ENCODE data around the gene HOXC11. TPM values are rescaled to one million over a fixed set of nuclear protein-coding genes. Genes with fewer than 3 reads are reported as not detected.

Gene HOXC11
- total and polyA plus RNA-seq, 2 donors (not counting 1 experiment from before 2014, with no cell fraction given): not detected

DNA sequence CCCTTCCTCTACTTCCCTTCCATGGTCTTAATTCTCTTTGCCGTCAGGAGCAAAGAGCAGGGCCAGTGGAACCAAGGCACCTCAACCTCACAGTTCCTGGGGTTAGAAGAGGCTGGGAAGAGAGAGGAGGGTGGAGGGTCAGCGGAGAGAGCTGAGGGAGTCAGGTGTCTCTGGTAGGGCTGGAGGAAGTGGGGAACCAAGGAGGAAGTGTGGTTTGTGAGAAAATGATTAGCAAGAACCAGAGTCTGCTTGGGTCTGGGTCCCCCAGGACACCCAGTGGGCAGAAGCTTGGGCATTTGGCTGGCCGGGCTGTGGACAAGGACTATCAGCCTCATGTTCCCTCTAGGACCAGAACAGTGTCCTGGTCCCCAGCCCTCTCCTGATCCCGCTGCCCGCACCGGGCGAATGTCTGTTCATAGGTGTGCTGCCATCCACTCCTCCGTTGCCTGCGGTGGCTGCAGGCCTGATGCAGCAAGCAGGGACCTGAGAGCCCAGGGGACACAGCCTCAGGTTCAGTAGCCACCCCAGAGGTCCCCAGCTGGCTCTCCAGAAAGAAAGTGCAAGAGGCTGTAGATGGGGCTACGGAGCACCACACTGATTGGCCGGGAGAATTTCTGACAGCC is 15.9 kb upstream of the HOXC11 start:
- no peak overlapping the region for H3K27ac ChIP-seq (ENCODE audit: low read length in 2 of 2)
- no peaks in the 10 kb centered on the region for H4K20me1 ChIP-seq (ENCODE audit: control insufficient read depth, insufficient read depth, low read length, poor library complexity, severe bottlenecking)
- Mint-ChIP-seq H3K4me3 (no peak overlapping the region), H3K9me3 (ENCODE audit: insufficient read depth) (no peaks in the 10 kb centered on the region), H3K27ac (peak overlapping the region; percentile 68), H3K27me3 (peaks cover 79% of the 10 kb centered on the region), H3K4me1 (peaks cover 15% of the 10 kb centered on the region)
- TF ChIP-seq, protein P1, sequence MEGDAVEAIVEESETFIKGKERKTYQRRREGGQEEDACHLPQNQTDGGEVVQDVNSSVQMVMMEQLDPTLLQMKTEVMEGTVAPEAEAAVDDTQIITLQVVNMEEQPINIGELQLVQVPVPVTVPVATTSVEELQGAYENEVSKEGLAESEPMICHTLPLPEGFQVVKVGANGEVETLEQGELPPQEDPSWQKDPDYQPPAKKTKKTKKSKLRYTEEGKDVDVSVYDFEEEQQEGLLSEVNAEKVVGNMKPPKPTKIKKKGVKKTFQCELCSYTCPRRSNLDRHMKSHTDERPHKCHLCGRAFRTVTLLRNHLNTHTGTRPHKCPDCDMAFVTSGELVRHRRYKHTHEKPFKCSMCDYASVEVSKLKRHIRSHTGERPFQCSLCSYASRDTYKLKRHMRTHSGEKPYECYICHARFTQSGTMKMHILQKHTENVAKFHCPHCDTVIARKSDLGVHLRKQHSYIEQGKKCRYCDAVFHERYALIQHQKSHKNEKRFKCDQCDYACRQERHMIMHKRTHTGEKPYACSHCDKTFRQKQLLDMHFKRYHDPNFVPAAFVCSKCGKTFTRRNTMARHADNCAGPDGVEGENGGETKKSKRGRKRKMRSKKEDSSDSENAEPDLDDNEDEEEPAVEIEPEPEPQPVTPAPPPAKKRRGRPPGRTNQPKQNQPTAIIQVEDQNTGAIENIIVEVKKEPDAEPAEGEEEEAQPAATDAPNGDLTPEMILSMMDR (IDR thresholded peaks at IDR 0.05): no peak
- no peak for TF ChIP-seq EZH2 (IDR thresholded peaks at IDR 0.05; ENCODE audit: borderline replicate concordance, insufficient read depth, low read depth, low read length, poor library complexity, severe bottlenecking)
- H2AFZ ChIP-seq (ENCODE audit: insufficient read depth, low read depth, low read length, poor library complexity, severe bottlenecking): no peak overlapping the region
- CTCF ChIA-PET: no interaction called here
- H3K36me3 ChIP-seq (replicated peaks in 1 of 2; ENCODE audit: control extremely low read depth in 1 of 2, control insufficient read depth in 1 of 2, extremely low read depth in 1 of 2, insufficient read depth in 2 of 2, low read length in 1 of 2): no peaks in the 10 kb centered on the region
- POLR2A ChIA-PET: no interaction called here
- H3K79me2 ChIP-seq (ENCODE audit: control insufficient read depth, insufficient read depth, low read length): no peaks in the 10 kb centered on the region
- ATAC-seq (ENCODE audit: low read depth): no peak
- peak overlapping the region; percentile 27 for H3K4me2 ChIP-seq (replicated peaks; ENCODE audit: low read depth, low read length, poor library complexity, severe bottlenecking)
- intact Hi-C loops (cut with micrococcal nuclease): no loop called here
- peaks cover 1 to 99% (median 88%) of the 10 kb centered on the region in 4 experiments for H3K27me3 ChIP-seq (replicated peaks in 1 of 4; ENCODE audit: control extremely low read depth in 1 of 4, control insufficient read depth in 3 of 4, insufficient read depth in 4 of 4, low read length in 3 of 4)
- H3K9ac ChIP-seq (ENCODE audit: low read length): no peak overlapping the region
- peaks cover 16 to 48% of the 10 kb centered on the region in 2 donors for H3K4me1 ChIP-seq (ENCODE audit: control insufficient read depth in 2 of 2, insufficient read depth in 2 of 2, low read length in 2 of 2)
- H3K9me3 ChIP-seq (ENCODE audit: control extremely low read depth in 1 of 3, control insufficient read depth in 2 of 3, insufficient read depth in 1 of 3, low read length in 2 of 3): peaks cover 0 to 86% (median 10%) of the 10 kb centered on the region in 3 donors
- 3% methylated on average over 10 of the region's 11 CpGs for WGBS (ENCODE audit: insufficient coverage)
- DNase-seq: peak; percentile 44
- H3K4me3 ChIP-seq (ENCODE audit: control extremely low read depth in 1 of 5, extremely low read depth in 1 of 5, insufficient read depth in 1 of 5, low read depth in 2 of 5, low read length in 4 of 5): no peak overlapping the region

- no peak overlapping the region for H3K27ac Mint-ChIP-seq
Measured at GRCh38 chr12:53958128-53958527, 14.8 kb upstream of the HOXC11 start.

More at GRCh38 chr12:53958128-53958527, 14.8 kb upstream of the HOXC11 start:
- Mint-ChIP-seq H3K9me3 (ENCODE audit: insufficient read depth) (no peaks in the 10 kb centered on the region), H3K4me1 (peaks cover 15% of the 10 kb centered on the region), H3K4me3 (no peak overlapping the region), H3K27me3 (peaks cover 80% of the 10 kb centered on the region)
- Histone ChIP-seq H4K20me1 (ENCODE audit: control insufficient read depth, insufficient read depth, low read length, poor library complexity, severe bottlenecking) (no peaks in the 10 kb centered on the region), H2AFZ (ENCODE audit: insufficient read depth, low read depth, low read length, poor library complexity, severe bottlenecking) (no peak overlapping the region), H3K27me3 (replicated peaks in 1 of 4; ENCODE audit: control extremely low read depth in 1 of 4, control insufficient read depth in 3 of 4, insufficient read depth in 4 of 4, low read length in 3 of 4) (peaks cover 1 to 97% (median 89%) of the 10 kb centered on the region in 4 experiments), H3K36me3 (replicated peaks in 1 of 2; ENCODE audit: control extremely low read depth in 1 of 2, control insufficient read depth in 1 of 2, extremely low read depth in 1 of 2, insufficient read depth in 2 of 2, low read length in 1 of 2) (no peaks in the 10 kb centered on the region), H3K4me1 (ENCODE audit: control insufficient read depth in 2 of 2, insufficient read depth in 2 of 2, low read length in 2 of 2) (peaks cover 16 to 47% of the 10 kb centered on the region in 2 donors), H3K4me3 (ENCODE audit: control extremely low read depth in 1 of 5, extremely low read depth in 1 of 5, insufficient read depth in 1 of 5, low read depth in 2 of 5, low read length in 4 of 5) (no peak overlapping the region), H3K79me2 (ENCODE audit: control insufficient read depth, insufficient read depth, low read length) (no peaks in the 10 kb centered on the region), H3K4me2 (replicated peaks; ENCODE audit: low read depth, low read length, poor library complexity, severe bottlenecking) (no peak overlapping the region), H3K27ac (ENCODE audit: low read length in 2 of 2) (no peak overlapping the region), H3K9me3 (ENCODE audit: control extremely low read depth in 1 of 3, control insufficient read depth in 2 of 3, insufficient read depth in 1 of 3, low read length in 2 of 3) (peaks cover 0 to 79% (median 7%) of the 10 kb centered on the region in 3 donors), H3K9ac (ENCODE audit: low read length) (no peak overlapping the region)
- no peak for DNase-seq
- ChIA-PET POLR2A (no interaction called here), CTCF (interaction anchor here (1.0 to 1.6 kb wide), 4 partner anchors 22 to 257 kb away, joined by 3 to 4 read pairs (median 3); no protein-coding TSS in a partner anchor)
- 21% methylated on average over 3 of the region's 3 CpGs for WGBS (ENCODE audit: insufficient coverage)
- no peak for ATAC-seq (ENCODE audit: low read depth)
- intact Hi-C loops (cut with micrococcal nuclease): no loop called here
- TF ChIP-seq, protein P1 (IDR thresholded peaks at IDR 0.05): no peak
- no peak for TF ChIP-seq EZH2 (IDR thresholded peaks at IDR 0.05; ENCODE audit: borderline replicate concordance, insufficient read depth, low read depth, low read length, poor library complexity, severe bottlenecking)
